NCI-H748 treated with DMSO at 0.1 percent for 48 hours (cell line): ENCODE measurements around the gene PDE8A.
"Not testable (repeated sequence)": the region's sequence is repeated elsewhere in the genome, so short reads cannot be mapped to it uniquely, and the experiment has no call there.

ENCODE experiments used
- DNase-seq: peaks from one replicate; lab custom pipeline; 2025; lab: John Stamatoyannopoulos, UW

PDE8A gene

GRCh38 chr15:84991014-84991712 is 9.5 kb downstream of the PDE8A start:
- no peak for DNase-seq

- no peak for DNase-seq
These were observed 10.7 kb downstream of the PDE8A start for GRCh38 chr15:84992157-84992944.

- DNase-seq = no peak
These were observed 14.4 kb downstream of the PDE8A start for GRCh38 chr15:84996055-84996454.

GRCh38 chr15:84996714-84997113 is 15.1 kb downstream of the PDE8A start:
- not testable (repeated sequence) for DNase-seq

GRCh38 chr15:84997214-84997613 is 15.6 kb downstream of the PDE8A start:
- DNase-seq = not testable (repeated sequence)

GRCh38 chr15:85000189-85000864 is 18.7 kb downstream of the PDE8A start:
- DNase-seq = no peak

GRCh38 chr15:85000937-85001336 is 19.3 kb downstream of the PDE8A start:
- no peak for DNase-seq

GRCh38 chr15:85002517-85002916 is 20.9 kb downstream of the PDE8A start:
- DNase-seq = no peak

- DNase-seq = no peak
These were observed 22.1 kb downstream of the PDE8A start for GRCh38 chr15:85003593-85004312.

- DNase-seq = no peak
These were observed 22.9 kb downstream of the PDE8A start for GRCh38 chr15:85004550-85004949.

GRCh38 chr15:85005319-85005718 is 23.7 kb downstream of the PDE8A start:
- no peak for DNase-seq

GRCh38 chr15:85005746-85006145 is 24.1 kb downstream of the PDE8A start:
- DNase-seq = no peak

- no peak for DNase-seq
These were observed 24.5 kb downstream of the PDE8A start for GRCh38 chr15:85006201-85006600.

- DNase-seq = no peak
These were observed 25.0 kb downstream of the PDE8A start for GRCh38 chr15:85006655-85007054.

- no peak for DNase-seq
These were observed 25.5 kb downstream of the PDE8A start for GRCh38 chr15:85007137-85007536.

- no peak for DNase-seq
These were observed 26.2 kb downstream of the PDE8A start for GRCh38 chr15:85007741-85008397.

GRCh38 chr15:85008474-85009260 is 27.0 kb downstream of the PDE8A start:
- no peak for DNase-seq

GRCh38 chr15:85009435-85009834 is 27.8 kb downstream of the PDE8A start:
- no peak for DNase-seq

GRCh38 chr15:85010071-85010385 is 28.4 kb downstream of the PDE8A start:
- no peak for DNase-seq

- DNase-seq = no peak
These were observed 28.9 kb downstream of the PDE8A start for GRCh38 chr15:85010386-85011159.
